GM18858 (cell line): ENCODE measurements around the gene TMEM43.
"Not testable (repeated sequence)": the region's sequence is repeated elsewhere in the genome, so short reads cannot be mapped to it uniquely, and the experiment has no call there.

ENCODE experiments used
- ATAC-seq: cut with Tn5 transposase; IDR thresholded peaks from one replicate; pipeline ENCODE4 v1.9.1; 2021; ENCODE audit not compliant: unreplicated experiment

TMEM43 gene

GRCh38 chr3:14124615-14125192 lies at the start of gene TMEM43, which contains the start of gene CHCHD4:
TSS of gene TMEM43 (plus strand) at chr3:14125052. CDS start at chr3:14125194, 142 bp downstream.
TSS of gene CHCHD4 (minus strand) at chr3:14124870. CDS start at chr3:14124676, 194 bp downstream.
- peak; percentile 82 for ATAC-seq

DNA sequence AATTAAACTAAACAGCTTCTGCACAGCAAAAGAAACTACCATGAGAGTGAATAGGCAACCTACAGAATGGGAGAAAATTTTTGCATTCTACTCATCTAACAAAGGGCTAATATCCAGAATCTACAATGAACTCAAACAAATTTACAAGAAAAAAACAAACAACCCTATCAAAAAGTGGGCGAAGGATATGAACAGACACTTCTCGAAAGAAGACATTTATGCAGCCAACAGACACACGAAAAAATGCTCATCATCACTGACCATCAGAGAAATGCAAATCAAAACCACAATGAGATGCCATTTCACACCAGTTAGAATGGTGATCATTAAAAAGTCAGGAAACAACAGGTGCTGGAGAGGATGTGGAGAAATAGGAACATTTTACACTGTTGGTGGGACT lies 49.6 kb upstream of the TMEM43 start:
- ATAC-seq: not testable (repeated sequence)

- no peak for ATAC-seq
Observed at GRCh38 chr3:14077310-14077709, 47.5 kb upstream of the TMEM43 start.

- no peak for ATAC-seq
Observed at GRCh38 chr3:14082108-14082657, 42.7 kb upstream of the TMEM43 start.

GRCh38 chr3:14087461-14087860 lies 37.4 kb upstream of the TMEM43 start:
- ATAC-seq: not testable (repeated sequence)

DNA sequence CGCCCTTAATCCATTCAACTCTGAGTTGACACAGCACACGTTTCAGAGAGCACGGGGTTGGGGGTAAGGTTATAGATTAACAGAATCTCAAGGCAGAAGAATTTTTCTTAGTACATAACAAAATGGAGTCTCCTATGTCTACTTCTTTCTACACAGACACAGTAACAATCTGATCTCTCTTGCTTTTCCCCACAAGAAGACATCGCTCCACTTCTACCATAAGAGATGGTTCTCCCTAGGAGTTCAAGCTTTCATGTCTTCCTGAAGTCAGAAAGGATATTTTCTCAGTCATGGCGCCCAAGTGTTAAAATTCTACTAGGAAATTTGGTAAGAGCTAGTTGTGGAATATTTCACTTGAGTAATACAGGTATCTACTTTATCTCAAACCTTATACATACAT lies 32.9 kb upstream of the TMEM43 start:
- not testable (repeated sequence) for ATAC-seq

- no peak for ATAC-seq
Observed at GRCh38 chr3:14092464-14092863, 32.4 kb upstream of the TMEM43 start.

DNA sequence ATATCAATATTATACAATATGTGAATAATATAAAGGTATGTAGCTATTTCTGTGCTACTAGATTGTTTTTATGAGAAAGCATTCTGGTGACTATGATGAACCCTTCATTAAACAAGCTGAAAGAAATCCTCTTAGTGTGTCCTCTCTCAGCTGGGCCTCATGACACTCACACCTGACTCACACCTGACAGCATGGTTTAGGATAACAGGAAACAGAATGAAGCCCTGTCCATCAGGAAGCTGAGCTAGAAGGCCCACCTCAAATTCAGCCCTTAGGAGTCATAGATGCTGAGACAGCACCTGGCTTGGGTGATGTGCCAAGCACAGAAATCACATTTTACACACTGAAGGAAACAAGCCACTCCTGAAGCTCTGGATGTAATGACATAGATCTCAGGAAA lies 31.0 kb upstream of the TMEM43 start:
- ATAC-seq: no peak

DNA sequence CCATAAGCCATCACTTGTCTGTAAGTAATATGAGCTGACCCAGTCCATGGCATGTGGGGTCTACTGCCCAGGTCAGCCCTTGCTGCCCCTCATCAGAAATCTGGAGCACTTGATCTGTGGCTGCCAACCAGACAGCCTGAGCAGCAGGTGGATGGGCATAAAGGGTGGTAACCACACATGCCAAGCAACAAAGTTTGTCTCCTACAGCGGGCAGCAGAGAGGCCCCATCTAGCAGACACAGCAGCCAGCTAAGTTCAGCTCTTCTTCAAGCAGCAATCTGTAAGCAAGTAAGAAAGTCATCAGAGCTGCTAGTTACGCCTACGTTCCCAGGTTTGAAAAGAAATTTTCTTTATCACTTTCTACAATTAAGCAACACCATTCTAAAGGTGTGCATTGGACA lies 28.1 kb upstream of the TMEM43 start:
- ATAC-seq: no peak

- ATAC-seq: no peak
Observed at GRCh38 chr3:14097616-14098391, 27.0 kb upstream of the TMEM43 start.

GRCh38 chr3:14109821-14110220 lies 15.0 kb upstream of the TMEM43 start:
- ATAC-seq: not testable (repeated sequence)

GRCh38 chr3:14110699-14111098 lies 14.2 kb upstream of the TMEM43 start:
- no peak for ATAC-seq

GRCh38 chr3:14113965-14114635 lies 10.8 kb upstream of the TMEM43 start:
- no peak for ATAC-seq

GRCh38 chr3:14117468-14118399 lies 7.1 kb upstream of the TMEM43 start:
- ATAC-seq: no peak

GRCh38 chr3:14118400-14119381 lies 6.2 kb upstream of the TMEM43 start:
- no peak for ATAC-seq

DNA sequence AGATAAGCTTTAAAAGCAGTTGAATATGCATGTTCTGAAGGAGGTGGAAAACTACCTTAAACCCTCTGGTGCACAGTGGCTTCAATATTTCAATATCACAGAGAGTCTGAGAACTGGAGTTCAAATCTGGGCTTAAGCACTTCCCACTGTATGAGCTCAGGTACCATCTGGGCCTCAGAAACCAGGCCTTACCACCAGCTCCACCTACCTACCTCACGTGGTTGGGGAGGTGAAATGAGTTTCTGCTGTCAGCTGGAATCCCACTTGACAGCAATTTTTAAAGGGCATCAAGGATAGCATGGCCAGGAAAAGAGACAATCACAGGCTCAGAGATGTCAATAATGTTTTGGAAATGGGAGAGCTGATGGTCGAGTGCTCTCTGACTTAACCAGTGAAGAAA lies 5.2 kb upstream of the TMEM43 start:
- ATAC-seq: no peak

GRCh38 chr3:14120111-14120920 lies 4.5 kb upstream of the TMEM43 start:
- ATAC-seq: no peak

- not testable (repeated sequence) for ATAC-seq
Observed at GRCh38 chr3:14120921-14121448, 3.9 kb upstream of the TMEM43 start.
